Esophagus muscularis mucosa (tissue), 4 donors: ENCODE results near the gene C2CD4D. TPM values are rescaled to one million over a fixed set of nuclear protein-coding genes. Genes with fewer than 3 reads are reported as not detected.
"Not testable (repeated sequence)": the region's sequence is repeated elsewhere in the genome, so short reads cannot be mapped to it uniquely, and the experiment has no call there.

ENCODE experiments used
- DNase-seq: peaks from one replicate; pipeline ENCODE4 v3.0.0-alpha.2; 2017; ENCODE audit errors: extremely low spot score
- H3K27ac ChIP-seq, 4 donors: fragments of 200-600 bp; sonication (generic); replicated peaks in 1 of 4; 1 replicate in 3 of 4; 2 replicates in 1 of 4; pipeline ENCODE4 v1.5.1; 2016 to 2019; ENCODE audit warnings: mild to moderate bottlenecking in 1 of 4
- H3K27me3 ChIP-seq, 4 donors: fragments of 200-600 bp; sonication (generic); one replicate each; pipeline versions ENCODE4 v1.5.1 to v1.6.0; 2016 to 2019
- H3K36me3 ChIP-seq, 4 donors: fragments of 200-600 bp; sonication (generic); one replicate each; pipeline ENCODE4 v1.5.1; 2016 to 2019
- H3K4me1 ChIP-seq, 4 donors: fragments of 200-600 bp; sonication (generic); one replicate each; pipeline ENCODE4 v1.5.1; 2016 to 2019
- H3K4me3 ChIP-seq, 4 donors: fragments of 200-600 bp; sonication (generic); 1 replicate in 2 of 4; 2 replicates in 2 of 4; pipeline ENCODE4 v1.5.1; 2016 to 2019; ENCODE audit warnings: mild to moderate bottlenecking in 4 of 4, moderate library complexity in 1 of 4
- H3K9me3 ChIP-seq, 4 donors: fragments of 200-600 bp; sonication (generic); 1 replicate in 3 of 4; 2 replicates in 1 of 4; pipeline ENCODE4 v1.5.1; 2016 to 2019
- EP300 ChIP-seq: sonication (generic); formaldehyde crosslinking; IDR thresholded peaks from one replicate; pipeline ENCODE4 v1.6.1; 2017; ENCODE audit warnings: antibody characterized with exemption
- POLR2A ChIP-seq: fragments of 450-650 bp; IDR thresholded peaks from one replicate; pipeline ENCODE4 v1.6.1; 2017; ENCODE audit warnings: antibody characterized with exemption, moderate library complexity, mild to moderate bottlenecking, low read depth
- POLR2AphosphoS5 ChIP-seq, 2 donors: sonication (generic); formaldehyde crosslinking; IDR thresholded peaks; one replicate each; pipeline ENCODE4 v1.6.1; 2017; ENCODE audit warnings: antibody characterized with exemption in 2 of 2
- WGBS: methylation state at CpG from one replicate; pipeline ENCODE4 v1.1.5; 2018; 5-methylcytosine and 5-hydroxymethylcytosine counted together
- intact Hi-C: fragments of 100-400 bp; cut with DNase I; formaldehyde crosslinking; loops from one replicate; pipeline ENCODE4 v1.15.1; 2023
- total RNA-seq, 4 donors: library from RNA; depleted of rRNA; stranded (reverse); fragments of >200 nt; gene quantifications; one replicate each; pipeline versions ENCODE4 v1.1.0 to v1.2.1, GENCODE V29; 2016
- TF ChIP-seq, protein P1 (sequence below), 3 experiments: fragments of 200-600 bp in 2 of 3; fragments of 450-650 bp in 1 of 3; sonication (generic) in 2 of 3; IDR thresholded peaks; one replicate each; pipeline ENCODE4 v1.5.1; 2017 to 2019; ENCODE audit warnings: antibody characterized with exemption in 3 of 3, mild to moderate bottlenecking in 2 of 3, moderate library complexity in 1 of 3

The C2CD4D gene
- total RNA-seq, 4 donors from 2014 or later, result not detected

DNA sequence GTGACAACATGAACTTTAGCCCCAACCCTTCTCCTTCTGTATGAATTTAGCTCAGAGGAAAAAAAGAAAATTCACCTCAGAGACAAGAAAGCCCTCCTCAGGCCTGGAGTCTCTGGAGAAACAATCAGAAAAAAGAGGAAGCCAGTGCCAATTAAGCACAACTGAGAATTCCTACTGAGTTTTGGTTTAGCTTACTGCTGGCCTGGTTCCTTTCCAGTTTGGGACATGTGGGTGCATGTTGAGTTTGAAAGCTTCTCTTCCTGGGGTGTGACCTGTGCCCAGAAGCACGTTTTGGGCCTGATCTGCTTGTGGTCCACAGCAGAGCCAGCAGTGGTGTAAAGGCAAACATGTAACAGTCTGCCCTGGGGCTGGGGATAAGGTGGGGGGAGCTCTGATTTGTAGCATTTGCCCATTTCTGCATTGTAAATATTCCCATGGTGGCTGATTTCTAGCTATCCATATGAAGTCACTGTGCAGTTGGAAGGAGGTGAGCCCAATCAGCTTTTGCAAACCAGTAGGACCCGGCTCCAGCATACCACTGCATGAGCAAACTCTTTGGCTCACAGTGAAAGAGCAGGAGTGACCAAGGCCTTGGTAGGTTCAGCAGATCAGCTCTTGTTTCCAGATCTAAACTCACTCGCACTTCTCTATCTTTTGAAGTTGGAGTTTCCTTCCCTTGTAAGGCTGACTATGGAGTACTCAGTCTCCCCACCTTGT is 18.6 kb upstream of the C2CD4D start:
- H3K4me1 ChIP-seq, result no peaks in the 10 kb centered on the region
- intact Hi-C loops, result no loop called here
- no peak for TF ChIP-seq POLR2AphosphoS5 (IDR thresholded peaks at IDR 0.05)
- TF ChIP-seq, protein P1, sequence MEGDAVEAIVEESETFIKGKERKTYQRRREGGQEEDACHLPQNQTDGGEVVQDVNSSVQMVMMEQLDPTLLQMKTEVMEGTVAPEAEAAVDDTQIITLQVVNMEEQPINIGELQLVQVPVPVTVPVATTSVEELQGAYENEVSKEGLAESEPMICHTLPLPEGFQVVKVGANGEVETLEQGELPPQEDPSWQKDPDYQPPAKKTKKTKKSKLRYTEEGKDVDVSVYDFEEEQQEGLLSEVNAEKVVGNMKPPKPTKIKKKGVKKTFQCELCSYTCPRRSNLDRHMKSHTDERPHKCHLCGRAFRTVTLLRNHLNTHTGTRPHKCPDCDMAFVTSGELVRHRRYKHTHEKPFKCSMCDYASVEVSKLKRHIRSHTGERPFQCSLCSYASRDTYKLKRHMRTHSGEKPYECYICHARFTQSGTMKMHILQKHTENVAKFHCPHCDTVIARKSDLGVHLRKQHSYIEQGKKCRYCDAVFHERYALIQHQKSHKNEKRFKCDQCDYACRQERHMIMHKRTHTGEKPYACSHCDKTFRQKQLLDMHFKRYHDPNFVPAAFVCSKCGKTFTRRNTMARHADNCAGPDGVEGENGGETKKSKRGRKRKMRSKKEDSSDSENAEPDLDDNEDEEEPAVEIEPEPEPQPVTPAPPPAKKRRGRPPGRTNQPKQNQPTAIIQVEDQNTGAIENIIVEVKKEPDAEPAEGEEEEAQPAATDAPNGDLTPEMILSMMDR (IDR thresholded peaks at IDR 0.05), result no peak
- TF ChIP-seq EP300, result no peak
- TF ChIP-seq POLR2A, result no peak
- no peak overlapping the region for H3K27ac ChIP-seq
- no peaks in the 10 kb centered on the region for H3K9me3 ChIP-seq
- 60% methylated on average over 3 of the region's 3 CpGs for WGBS
- H3K36me3 ChIP-seq, result no peaks in the 10 kb centered on the region
- H3K27me3 ChIP-seq, result peaks cover 0 to 9% (median 0%) of the 10 kb centered on the region in 4 donors
- DNase-seq, result no peak
- no peak overlapping the region for H3K4me3 ChIP-seq

DNA sequence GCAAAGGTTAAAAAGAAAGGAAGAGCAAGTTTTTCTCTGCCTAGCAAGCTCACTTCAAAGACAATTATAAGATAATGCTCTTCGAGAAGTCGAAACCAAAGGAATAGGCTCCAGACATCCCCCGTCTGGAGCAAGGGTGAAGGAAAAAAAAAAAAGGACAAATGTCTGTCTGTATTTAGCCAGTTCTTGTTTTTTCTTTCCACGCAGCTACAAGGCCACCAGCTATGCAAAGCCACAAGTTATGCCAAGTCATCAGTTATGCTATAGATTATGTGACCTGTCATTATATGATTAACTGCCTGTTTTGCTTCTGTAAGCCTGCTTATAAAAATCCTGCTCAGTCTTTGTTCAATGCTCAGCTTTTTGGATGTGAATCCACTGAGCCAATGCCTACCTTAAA is 16.3 kb upstream of the C2CD4D start:
- Histone ChIP-seq H3K9me3 (no peaks in the 10 kb centered on the region), H3K4me1 (no peaks in the 10 kb centered on the region), H3K27me3 (peaks cover 0 to 21% (median 0%) of the 10 kb centered on the region in 4 donors), H3K36me3 (no peaks in the 10 kb centered on the region), H3K4me3 (no peak overlapping the region), H3K27ac (no peak overlapping the region)
- DNase-seq, result no peak
- TF ChIP-seq POLR2A (no peak), EP300 (no peak), POLR2AphosphoS5 (IDR thresholded peaks at IDR 0.05) (no peak)
- TF ChIP-seq, protein P1 (IDR thresholded peaks at IDR 0.05), result no peak
- intact Hi-C loops, result no loop called here
- WGBS, result 44% methylated on average over 4 of the region's 4 CpGs

DNA sequence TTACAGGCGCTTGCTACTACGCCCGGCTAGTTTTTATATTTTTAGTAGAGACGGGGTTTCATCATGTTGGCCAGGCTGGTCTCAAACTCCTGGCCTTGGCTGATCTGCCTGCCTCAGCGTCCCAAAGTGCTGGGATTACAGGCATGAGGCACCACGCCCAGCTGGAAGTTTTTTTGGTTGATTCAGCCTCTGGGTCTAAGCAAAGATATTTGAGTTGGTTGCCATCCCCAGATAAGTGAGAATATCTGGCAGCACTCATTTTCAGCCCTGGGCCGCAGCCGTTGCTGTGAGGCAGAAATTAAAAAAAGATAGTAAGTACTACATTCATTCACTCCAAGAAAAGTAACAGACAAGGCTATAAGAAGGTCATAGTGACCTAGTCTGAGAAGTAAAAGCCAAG is 15.9 kb upstream of the C2CD4D start:
- H3K4me1 ChIP-seq, intact Hi-C loops, H3K27ac ChIP-seq, DNase-seq, H3K4me3 ChIP-seq, H3K9me3 ChIP-seq, H3K36me3 ChIP-seq: not testable (repeated sequence)
- peaks cover 0 to 25% (median 0%) of the 10 kb centered on the region in 4 donors for H3K27me3 ChIP-seq
- 71% methylated on average over 8 of the region's 8 CpGs for WGBS

DNA sequence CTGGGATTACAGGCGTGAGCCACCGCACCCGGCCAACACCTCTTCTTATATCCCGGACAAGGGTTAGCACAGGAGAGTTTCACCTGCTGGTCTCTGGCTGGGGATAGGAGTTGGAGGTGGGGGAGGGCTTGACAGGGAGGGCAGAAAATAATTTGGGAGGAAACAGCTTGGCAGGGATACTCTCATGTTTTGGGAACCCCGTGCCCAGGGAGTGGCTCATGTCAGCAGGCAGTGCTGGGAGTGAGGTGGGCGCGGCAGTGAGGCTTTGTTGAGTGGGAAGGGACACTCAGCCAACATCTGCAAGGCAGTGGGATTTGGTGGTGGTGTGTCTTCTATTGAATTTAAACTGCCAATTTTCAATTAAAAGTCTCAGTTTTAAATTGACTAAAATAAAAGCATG is 15.0 kb upstream of the C2CD4D start:
- Histone ChIP-seq H3K4me1 (no peaks in the 10 kb centered on the region), H3K27me3 (peaks cover 0 to 33% (median 0%) of the 10 kb centered on the region in 4 donors), H3K36me3 (no peaks in the 10 kb centered on the region), H3K4me3 (no peak overlapping the region), H3K9me3 (no peaks in the 10 kb centered on the region), H3K27ac (no peak overlapping the region)
- no peak for DNase-seq
- TF ChIP-seq, protein P1 (IDR thresholded peaks at IDR 0.05), result no peak
- TF ChIP-seq POLR2AphosphoS5 (IDR thresholded peaks at IDR 0.05), result no peak
- TF ChIP-seq EP300, result no peak
- no peak for TF ChIP-seq POLR2A
- 88% methylated on average over 7 of the region's 7 CpGs for WGBS
- intact Hi-C loops, result no loop called here

DNA sequence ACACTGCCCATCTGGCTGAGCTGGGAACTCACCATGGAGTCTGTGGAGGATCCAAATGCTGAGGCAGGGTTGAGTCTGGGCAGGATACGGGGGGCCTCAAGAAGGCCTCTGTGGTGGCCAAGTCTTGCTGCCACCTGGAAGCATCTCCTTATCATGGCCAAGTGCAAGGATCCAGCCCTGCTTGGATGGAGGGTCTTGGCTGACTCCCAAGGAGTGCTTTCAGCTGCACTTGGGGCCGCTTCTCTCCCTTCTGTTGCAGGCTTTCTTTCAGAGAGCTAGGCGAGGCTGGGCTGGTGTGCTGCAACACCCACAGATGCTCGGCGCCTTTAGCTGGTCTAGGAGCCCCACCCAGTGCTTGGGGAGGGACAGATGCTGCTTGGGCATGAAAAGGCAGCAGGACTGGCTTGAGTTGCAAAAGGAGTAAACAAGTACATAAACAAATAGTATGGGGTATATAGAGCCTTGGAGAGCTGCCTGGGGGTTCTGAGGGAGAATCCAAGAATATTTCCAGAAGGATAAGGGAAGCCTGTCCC is 13.9 kb upstream of the C2CD4D start, which contains the start of gene THEM5:
Gene THEM5, minus strand, starts transcription at position 302 of the 533 bp plus-strand sequence. Its CDS starts 147 bp downstream, at position 155.
- peaks cover 0 to 34% (median 0%) of the 10 kb centered on the region in 4 donors for H3K27me3 ChIP-seq
- WGBS, result 77% methylated on average over 5 of the region's 5 CpGs
- no peak within 1 kb of the TSS for H3K27ac ChIP-seq
- H3K9me3 ChIP-seq, result no peaks in the 10 kb centered on the region
- no peak for DNase-seq
- intact Hi-C loops, result no loop called here
- no peaks in the 10 kb centered on the region for H3K36me3 ChIP-seq
- H3K4me3 ChIP-seq, result no peak within 1 kb of the TSS
- no peaks in the 10 kb centered on the region for H3K4me1 ChIP-seq
- TF ChIP-seq, protein P1 (IDR thresholded peaks at IDR 0.05), result no peak
- TF ChIP-seq POLR2AphosphoS5 (IDR thresholded peaks at IDR 0.05) (no peak), POLR2A (no peak), EP300 (no peak)
